ENCODE results near the gene LRRFIP2.
"Not testable (repeated sequence)": the region's sequence is repeated elsewhere in the genome, so short reads cannot be mapped to it uniquely, and the experiment has no call there.

The LRRFIP2 gene

GRCh38 chr3:37140899-37141541 is 33.4 kb downstream of the LRRFIP2 start:
- no peak for DNase-seq

GRCh38 chr3:37139567-37140052 is 34.8 kb downstream of the LRRFIP2 start:
- no peak for DNase-seq

GRCh38 chr3:37138816-37139215 is 35.6 kb downstream of the LRRFIP2 start:
- no peak for DNase-seq

GRCh38 chr3:37137516-37137915 is 36.9 kb downstream of the LRRFIP2 start:
- DNase-seq = no peak

- no peak for DNase-seq
Observed at GRCh38 chr3:37136067-37136466, 38.3 kb downstream of the LRRFIP2 start.

GRCh38 chr3:37135561-37135960 is 38.8 kb downstream of the LRRFIP2 start:
- DNase-seq = no peak

- no peak for DNase-seq
Observed at GRCh38 chr3:37132334-37132733, 42.0 kb downstream of the LRRFIP2 start.

GRCh38 chr3:37131860-37132144 is 42.6 kb downstream of the LRRFIP2 start:
- no peak for DNase-seq

- no peak for DNase-seq
Observed at GRCh38 chr3:37130984-37131859, 43.2 kb downstream of the LRRFIP2 start.

GRCh38 chr3:37130448-37130847 is 43.9 kb downstream of the LRRFIP2 start:
- DNase-seq = no peak

- DNase-seq = no peak
Observed at GRCh38 chr3:37129871-37130270, 44.5 kb downstream of the LRRFIP2 start.

GRCh38 chr3:37127340-37127739 is 47.0 kb downstream of the LRRFIP2 start:
- no peak for DNase-seq

GRCh38 chr3:37126856-37127255 is 47.5 kb downstream of the LRRFIP2 start:
- DNase-seq = no peak

GRCh38 chr3:37125195-37126073 is 48.9 kb downstream of the LRRFIP2 start:
- DNase-seq = no peak

GRCh38 chr3:37124435-37124834 is 49.9 kb downstream of the LRRFIP2 start:
- DNase-seq = no peak

GRCh38 chr3:37123292-37123691 is 51.1 kb downstream of the LRRFIP2 start:
- no peak for DNase-seq

- DNase-seq = not testable (repeated sequence)
Observed at GRCh38 chr3:37122069-37122468, 52.3 kb downstream of the LRRFIP2 start.

GRCh38 chr3:37118163-37118562 is 56.2 kb downstream of the LRRFIP2 start:
- no peak for DNase-seq

- no peak for DNase-seq
Observed at GRCh38 chr3:37117548-37117947, 56.8 kb downstream of the LRRFIP2 start.

- DNase-seq = no peak
Observed at GRCh38 chr3:37116998-37117397, 57.4 kb downstream of the LRRFIP2 start.

- DNase-seq = no peak
Observed at GRCh38 chr3:37115446-37115845, 58.9 kb downstream of the LRRFIP2 start.

- DNase-seq = no peak
Observed at GRCh38 chr3:37114251-37115145, 59.9 kb downstream of the LRRFIP2 start.
